Esophagus muscularis mucosa (tissue), 4 donors: ENCODE data around the gene TAP1.

Source experiments
- EP300 ChIP-seq: sonication (generic); formaldehyde crosslinking; IDR thresholded peaks from one replicate; pipeline ENCODE4 v1.6.1; 2017; ENCODE audit warnings: antibody characterized with exemption
- POLR2A ChIP-seq: fragments of 450-650 bp; IDR thresholded peaks from one replicate; pipeline ENCODE4 v1.6.1; 2017; ENCODE audit warnings: antibody characterized with exemption, moderate library complexity, mild to moderate bottlenecking, low read depth
- POLR2AphosphoS5 ChIP-seq, 2 donors: sonication (generic); formaldehyde crosslinking; IDR thresholded peaks; one replicate each; pipeline ENCODE4 v1.6.1; 2017; ENCODE audit warnings: antibody characterized with exemption in 2 of 2
- TF ChIP-seq, protein P1 (sequence below), 3 experiments: fragments of 200-600 bp in 2 of 3; fragments of 450-650 bp in 1 of 3; sonication (generic) in 2 of 3; IDR thresholded peaks; one replicate each; pipeline ENCODE4 v1.5.1; 2017 to 2019; ENCODE audit warnings: antibody characterized with exemption in 3 of 3, mild to moderate bottlenecking in 2 of 3, moderate library complexity in 1 of 3

DNA sequence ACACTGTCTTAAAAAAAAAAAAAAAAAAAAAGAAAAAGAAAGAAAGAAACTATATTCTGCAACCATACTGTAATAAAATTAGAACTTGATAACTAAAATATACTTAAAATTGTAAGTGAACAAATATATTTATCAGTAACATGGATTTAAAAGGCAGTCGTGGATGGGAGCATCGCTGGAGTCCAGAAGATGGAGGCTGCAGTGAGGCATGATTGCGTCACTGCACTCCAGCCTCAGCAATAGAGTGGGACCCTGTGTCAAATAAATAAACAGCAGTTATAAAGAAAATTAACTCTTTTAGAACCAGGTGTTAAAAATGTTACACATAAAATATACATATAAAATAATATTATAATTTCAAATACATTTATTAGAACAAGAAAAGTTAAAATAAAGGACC lies 9.2 kb upstream of the TAP1 start:
- TF ChIP-seq, protein P1, sequence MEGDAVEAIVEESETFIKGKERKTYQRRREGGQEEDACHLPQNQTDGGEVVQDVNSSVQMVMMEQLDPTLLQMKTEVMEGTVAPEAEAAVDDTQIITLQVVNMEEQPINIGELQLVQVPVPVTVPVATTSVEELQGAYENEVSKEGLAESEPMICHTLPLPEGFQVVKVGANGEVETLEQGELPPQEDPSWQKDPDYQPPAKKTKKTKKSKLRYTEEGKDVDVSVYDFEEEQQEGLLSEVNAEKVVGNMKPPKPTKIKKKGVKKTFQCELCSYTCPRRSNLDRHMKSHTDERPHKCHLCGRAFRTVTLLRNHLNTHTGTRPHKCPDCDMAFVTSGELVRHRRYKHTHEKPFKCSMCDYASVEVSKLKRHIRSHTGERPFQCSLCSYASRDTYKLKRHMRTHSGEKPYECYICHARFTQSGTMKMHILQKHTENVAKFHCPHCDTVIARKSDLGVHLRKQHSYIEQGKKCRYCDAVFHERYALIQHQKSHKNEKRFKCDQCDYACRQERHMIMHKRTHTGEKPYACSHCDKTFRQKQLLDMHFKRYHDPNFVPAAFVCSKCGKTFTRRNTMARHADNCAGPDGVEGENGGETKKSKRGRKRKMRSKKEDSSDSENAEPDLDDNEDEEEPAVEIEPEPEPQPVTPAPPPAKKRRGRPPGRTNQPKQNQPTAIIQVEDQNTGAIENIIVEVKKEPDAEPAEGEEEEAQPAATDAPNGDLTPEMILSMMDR (IDR thresholded peaks at IDR 0.05), result no peak
- no peak for TF ChIP-seq POLR2AphosphoS5 (IDR thresholded peaks at IDR 0.05)
- TF ChIP-seq POLR2A, result no peak
- no peak for TF ChIP-seq EP300
